ENCODE results near the gene CSMD2. TPM values are rescaled to one million over a fixed set of nuclear protein-coding genes. Genes with fewer than 3 reads are reported as not detected.

CSMD2 gene
- total RNA-seq, 1 donor from 2014 or later, result 0.27 TPM

DNA sequence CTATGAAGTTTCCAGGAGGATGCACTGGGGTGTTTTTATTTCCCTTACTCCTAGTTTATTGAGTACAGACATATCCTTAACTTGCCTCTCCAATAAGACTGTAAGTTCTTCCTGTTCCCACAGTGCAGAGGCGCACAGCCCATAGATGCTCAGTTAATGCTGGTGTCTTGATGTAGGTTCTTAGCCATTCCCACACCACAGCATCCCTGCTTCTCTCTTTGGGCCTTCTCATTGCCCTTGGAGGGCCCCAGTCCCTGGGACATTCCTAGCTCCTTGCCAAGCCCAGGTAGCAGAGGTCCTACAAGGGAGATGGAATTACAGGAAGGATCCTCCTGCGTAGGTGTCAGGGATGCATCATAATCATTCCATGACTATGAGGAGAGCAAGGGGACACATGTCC, 362.8 kb downstream of the CSMD2 start:
- Mint-ChIP-seq H3K27me3 (ENCODE audit: unreplicated experiment) (no peaks in the 10 kb centered on the region), H3K27ac (ENCODE audit: unreplicated experiment) (no peak overlapping the region), H3K9me3 (ENCODE audit: unreplicated experiment) (peaks cover 3% of the 10 kb centered on the region), H3K4me3 (ENCODE audit: unreplicated experiment) (no peak overlapping the region), H3K4me1 (ENCODE audit: low read depth, unreplicated experiment) (no peaks in the 10 kb centered on the region), H3K36me3 (ENCODE audit: unreplicated experiment) (peaks cover 6% of the 10 kb centered on the region)
- no peak for DNase-seq
- TF ChIP-seq, protein P1, sequence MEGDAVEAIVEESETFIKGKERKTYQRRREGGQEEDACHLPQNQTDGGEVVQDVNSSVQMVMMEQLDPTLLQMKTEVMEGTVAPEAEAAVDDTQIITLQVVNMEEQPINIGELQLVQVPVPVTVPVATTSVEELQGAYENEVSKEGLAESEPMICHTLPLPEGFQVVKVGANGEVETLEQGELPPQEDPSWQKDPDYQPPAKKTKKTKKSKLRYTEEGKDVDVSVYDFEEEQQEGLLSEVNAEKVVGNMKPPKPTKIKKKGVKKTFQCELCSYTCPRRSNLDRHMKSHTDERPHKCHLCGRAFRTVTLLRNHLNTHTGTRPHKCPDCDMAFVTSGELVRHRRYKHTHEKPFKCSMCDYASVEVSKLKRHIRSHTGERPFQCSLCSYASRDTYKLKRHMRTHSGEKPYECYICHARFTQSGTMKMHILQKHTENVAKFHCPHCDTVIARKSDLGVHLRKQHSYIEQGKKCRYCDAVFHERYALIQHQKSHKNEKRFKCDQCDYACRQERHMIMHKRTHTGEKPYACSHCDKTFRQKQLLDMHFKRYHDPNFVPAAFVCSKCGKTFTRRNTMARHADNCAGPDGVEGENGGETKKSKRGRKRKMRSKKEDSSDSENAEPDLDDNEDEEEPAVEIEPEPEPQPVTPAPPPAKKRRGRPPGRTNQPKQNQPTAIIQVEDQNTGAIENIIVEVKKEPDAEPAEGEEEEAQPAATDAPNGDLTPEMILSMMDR (IDR thresholded peaks at IDR 0.05; ENCODE audit: partially characterized antibody, unreplicated experiment), result no peak

DNA sequence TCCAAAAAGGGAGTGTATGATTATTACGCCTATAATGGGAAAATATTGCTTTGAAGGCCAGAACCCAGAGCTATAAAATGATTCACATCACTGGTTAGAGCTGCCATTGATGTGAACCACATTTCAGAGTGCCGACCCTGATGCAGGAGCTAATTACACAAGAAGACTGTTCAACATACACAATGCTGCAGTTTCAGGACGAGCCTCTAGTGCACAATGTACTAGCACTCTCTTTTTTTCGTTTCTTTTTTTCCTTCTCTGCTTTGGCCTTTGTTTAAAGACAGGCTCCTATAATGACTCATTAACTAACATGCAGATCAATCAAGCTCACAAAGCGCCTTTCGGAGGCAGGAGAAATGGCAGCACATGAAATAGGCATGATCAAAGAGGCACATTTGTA, 367.2 kb downstream of the CSMD2 start:
- Mint-ChIP-seq H3K4me1 (ENCODE audit: low read depth, unreplicated experiment) (no peaks in the 10 kb centered on the region), H3K9me3 (ENCODE audit: unreplicated experiment) (peaks cover 3% of the 10 kb centered on the region), H3K27me3 (ENCODE audit: unreplicated experiment) (peaks cover 2% of the 10 kb centered on the region), H3K4me3 (ENCODE audit: unreplicated experiment) (no peak overlapping the region), H3K36me3 (ENCODE audit: unreplicated experiment) (peaks cover 6% of the 10 kb centered on the region), H3K27ac (ENCODE audit: unreplicated experiment) (no peak overlapping the region)
- no peak for DNase-seq
- TF ChIP-seq, protein P1 (IDR thresholded peaks at IDR 0.05; ENCODE audit: partially characterized antibody, unreplicated experiment), result no peak

DNA sequence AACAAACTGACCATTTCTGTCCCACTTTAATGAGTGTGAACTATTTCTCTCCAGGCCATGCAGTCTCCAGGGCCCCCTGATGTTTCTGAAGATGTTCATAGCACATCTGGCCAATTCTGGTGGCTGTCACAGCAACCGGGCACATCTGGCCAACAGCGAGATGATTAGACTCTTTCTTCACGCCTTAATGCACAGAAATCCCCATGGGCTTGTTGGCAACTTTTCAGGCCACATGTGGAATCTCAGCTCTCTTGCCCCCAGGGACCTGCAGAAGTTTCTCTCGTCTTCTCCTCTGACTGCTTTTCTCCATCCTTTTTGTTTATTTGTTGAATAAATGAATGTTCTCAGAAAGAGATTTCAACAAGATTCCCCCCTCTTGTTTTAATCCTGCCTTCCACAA, 372.4 kb downstream of the CSMD2 start:
- H3K36me3 Mint-ChIP-seq (ENCODE audit: unreplicated experiment), result no peaks in the 10 kb centered on the region
- no peaks in the 10 kb centered on the region for H3K4me1 Mint-ChIP-seq (ENCODE audit: low read depth, unreplicated experiment)

DNA sequence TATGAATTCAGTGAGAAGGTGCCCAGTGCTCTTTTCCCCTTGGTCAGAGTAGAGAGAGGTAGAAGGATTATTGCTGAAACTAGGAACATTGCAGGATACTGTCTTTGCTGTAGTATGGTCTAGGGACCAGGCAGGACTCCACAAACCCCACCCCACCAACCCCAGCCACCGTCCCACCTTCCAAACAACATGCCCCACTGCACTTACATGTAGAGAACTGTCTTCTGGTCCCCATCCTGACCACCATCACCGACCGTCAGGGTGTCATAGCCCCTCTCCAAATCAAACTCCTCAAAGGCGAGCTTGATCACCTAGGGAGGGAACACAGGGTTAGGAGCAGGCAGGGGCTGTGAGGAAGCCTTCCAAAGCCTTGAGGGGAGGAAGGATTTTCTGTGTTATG, 372.8 kb downstream of the CSMD2 start:
- TF ChIP-seq, protein P1 (IDR thresholded peaks at IDR 0.05; ENCODE audit: partially characterized antibody, unreplicated experiment), result no peak
- no peak overlapping the region for H3K4me3 Mint-ChIP-seq (ENCODE audit: unreplicated experiment)
- peaks cover 2% of the 10 kb centered on the region for H3K27me3 Mint-ChIP-seq (ENCODE audit: unreplicated experiment)
- DNase-seq, result no peak
- H3K9me3 Mint-ChIP-seq (ENCODE audit: unreplicated experiment), result no peaks in the 10 kb centered on the region
- H3K36me3 Mint-ChIP-seq (ENCODE audit: unreplicated experiment), result no peaks in the 10 kb centered on the region
- no peak overlapping the region for H3K27ac Mint-ChIP-seq (ENCODE audit: unreplicated experiment)
- H3K4me1 Mint-ChIP-seq (ENCODE audit: low read depth, unreplicated experiment), result no peaks in the 10 kb centered on the region

More for the DNA sequence above, 372.4 kb downstream of the CSMD2 start:
- no peak overlapping the region for H3K4me3 Mint-ChIP-seq (ENCODE audit: unreplicated experiment)
- peaks cover 2% of the 10 kb centered on the region for H3K27me3 Mint-ChIP-seq (ENCODE audit: unreplicated experiment)
- no peak for DNase-seq
- TF ChIP-seq, protein P1 (IDR thresholded peaks at IDR 0.05; ENCODE audit: partially characterized antibody, unreplicated experiment), result no peak
- H3K27ac Mint-ChIP-seq (ENCODE audit: unreplicated experiment), result no peak overlapping the region
- peaks cover 3% of the 10 kb centered on the region for H3K9me3 Mint-ChIP-seq (ENCODE audit: unreplicated experiment)

DNA sequence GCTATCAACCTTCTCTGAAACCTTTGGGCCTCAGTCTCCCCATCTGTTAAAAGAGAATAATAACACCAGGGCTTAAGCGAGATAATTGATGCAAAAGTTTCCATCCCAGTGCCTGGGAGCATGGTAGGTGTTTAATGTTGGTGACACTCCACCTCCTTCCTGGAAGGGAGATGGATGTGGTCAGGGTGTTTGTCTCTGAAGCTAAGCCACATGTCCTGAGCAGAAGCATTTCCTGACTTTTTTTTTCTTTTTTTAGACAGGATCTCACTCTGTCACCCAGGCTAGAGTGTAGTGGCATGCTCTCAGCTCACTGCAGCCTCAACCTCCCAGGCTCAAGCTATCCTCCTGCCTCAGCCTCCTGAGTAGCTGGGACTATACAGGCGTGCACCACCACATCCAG, 373.8 kb downstream of the CSMD2 start:
- Mint-ChIP-seq H3K9me3 (ENCODE audit: unreplicated experiment) (no peaks in the 10 kb centered on the region), H3K27ac (ENCODE audit: unreplicated experiment) (no peak overlapping the region), H3K4me3 (ENCODE audit: unreplicated experiment) (no peak overlapping the region), H3K36me3 (ENCODE audit: unreplicated experiment) (no peaks in the 10 kb centered on the region), H3K27me3 (ENCODE audit: unreplicated experiment) (peaks cover 2% of the 10 kb centered on the region), H3K4me1 (ENCODE audit: low read depth, unreplicated experiment) (no peaks in the 10 kb centered on the region)
- no peak for DNase-seq
- TF ChIP-seq, protein P1 (IDR thresholded peaks at IDR 0.05; ENCODE audit: partially characterized antibody, unreplicated experiment), result no peak

All from glutamatergic neuron (in vitro differentiated cells).